ENCODE data around the gene PCNX3. TPM values are rescaled to one million over a fixed set of nuclear protein-coding genes. Genes with fewer than 3 reads are reported as not detected.

PCNX3 gene
- total RNA-seq, 1 experiment from 2014 or later, result 25.9 TPM

- no peak overlapping the region for H3K4me3 ChIP-seq (ENCODE audit: insufficient read depth, low read depth, low read length)
- no peak for DNase-seq
Observed at GRCh38 chr11:65617136-65617850, 1.7 kb downstream of the PCNX3 start.

DNA sequence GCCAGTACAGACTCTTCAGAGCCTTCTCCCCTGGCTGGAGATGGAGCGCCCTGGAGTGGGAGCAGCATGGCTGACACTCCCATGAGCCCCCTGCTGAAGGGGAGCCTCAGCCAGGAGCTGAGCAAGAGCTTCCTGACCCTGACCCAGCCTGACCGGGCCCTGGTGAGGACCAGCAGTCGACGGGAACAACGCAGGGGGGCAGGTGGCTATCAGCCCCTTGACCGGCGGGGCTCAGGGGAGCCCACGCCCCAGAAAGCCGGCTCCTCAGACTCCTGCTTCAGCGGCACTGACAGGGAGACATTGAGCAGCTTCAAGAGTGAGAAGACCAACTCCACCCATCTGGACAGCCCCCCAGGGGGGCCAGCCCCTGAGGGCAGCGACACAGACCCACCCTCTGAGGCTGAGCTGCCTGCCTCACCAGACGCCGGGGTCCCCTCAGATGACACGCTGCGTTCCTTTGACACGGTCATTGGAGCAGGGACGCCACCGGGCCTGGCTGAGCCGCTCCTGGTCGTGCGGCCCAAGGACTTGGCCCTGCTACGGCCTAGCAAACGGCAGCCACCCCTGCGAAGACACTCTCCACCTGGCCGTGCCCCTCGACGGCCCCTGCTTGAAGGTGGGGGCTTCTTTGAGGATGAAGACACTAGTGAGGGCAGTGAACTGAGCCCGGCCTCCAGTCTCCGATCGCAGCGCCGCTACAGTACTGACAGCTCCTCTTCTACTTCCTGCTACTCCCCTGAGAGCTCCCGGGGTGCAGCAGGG lies 2.6 kb downstream of the PCNX3 start:
- no peaks in the 10 kb centered on the region for H3K27me3 ChIP-seq (ENCODE audit: control insufficient read depth, insufficient read depth, low read length)
- no peak overlapping the region for H3K4me3 ChIP-seq (ENCODE audit: insufficient read depth, low read depth, low read length)
- no peak for DNase-seq
- peaks cover 20% of the 10 kb centered on the region for H3K36me3 ChIP-seq (replicated peaks; ENCODE audit: control insufficient read depth, insufficient read depth, low read length)

More at GRCh38 chr11:65617136-65617850, 1.7 kb downstream of the PCNX3 start:
- H3K27me3 ChIP-seq (ENCODE audit: control insufficient read depth, insufficient read depth, low read length), result no peaks in the 10 kb centered on the region
- peaks cover 20% of the 10 kb centered on the region for H3K36me3 ChIP-seq (replicated peaks; ENCODE audit: control insufficient read depth, insufficient read depth, low read length)

DNA sequence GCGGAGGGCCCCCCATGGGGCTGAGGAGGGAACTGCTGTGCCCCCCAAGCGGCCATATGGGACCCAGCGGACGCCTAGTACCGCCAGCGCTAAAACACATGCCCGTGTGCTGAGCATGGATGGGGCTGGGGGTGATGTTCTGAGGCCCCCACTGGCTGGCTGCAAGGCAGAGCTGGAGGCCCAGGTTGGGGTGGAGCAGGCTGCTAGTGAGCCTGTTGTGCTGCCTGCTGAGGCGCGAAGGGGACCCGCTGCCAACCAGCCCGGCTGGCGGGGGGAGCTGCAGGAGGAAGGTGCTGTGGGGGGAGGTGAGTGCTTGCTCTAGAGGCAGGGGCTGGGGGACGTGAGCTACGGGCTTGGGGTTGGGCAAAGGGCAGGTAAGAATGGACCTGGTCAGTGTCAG lies 3.2 kb downstream of the PCNX3 start:
- Histone ChIP-seq H3K4me3 (ENCODE audit: insufficient read depth, low read depth, low read length) (no peak overlapping the region), H3K36me3 (replicated peaks; ENCODE audit: control insufficient read depth, insufficient read depth, low read length) (peaks cover 20% of the 10 kb centered on the region), H3K27me3 (ENCODE audit: control insufficient read depth, insufficient read depth, low read length) (no peaks in the 10 kb centered on the region)
- no peak for DNase-seq

DNA sequence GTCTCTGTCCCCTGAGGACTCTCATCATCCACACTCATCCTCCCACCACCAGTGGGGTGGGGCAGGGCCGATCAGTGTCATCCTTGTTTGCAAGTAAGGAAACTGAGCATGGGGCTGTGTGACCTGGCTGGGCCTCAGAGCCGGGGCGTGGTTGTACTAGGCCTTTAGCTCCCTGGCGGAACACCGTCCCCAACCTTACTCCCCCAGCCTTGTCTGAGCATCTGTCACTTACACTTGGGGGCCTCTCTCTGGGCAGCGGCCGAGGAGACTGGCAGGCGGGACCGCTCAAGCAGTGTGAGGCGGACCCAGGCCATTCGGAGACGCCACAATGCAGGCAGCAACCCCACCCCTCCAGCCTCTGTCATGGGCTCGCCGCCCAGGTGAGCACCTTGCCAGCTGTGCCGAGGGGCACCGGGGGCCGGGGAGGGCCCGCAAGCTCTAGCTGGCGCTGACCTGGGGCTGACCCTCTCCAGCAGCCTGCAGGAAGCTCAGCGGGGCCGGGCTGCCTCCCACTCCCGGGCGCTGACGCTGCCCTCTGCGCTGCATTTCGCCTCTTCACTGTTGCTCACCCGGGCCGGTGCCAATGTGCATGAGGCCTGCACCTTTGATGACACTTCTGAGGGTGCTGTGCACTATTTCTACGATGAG lies 3.8 kb downstream of the PCNX3 start:
- H3K27me3 ChIP-seq (ENCODE audit: control insufficient read depth, insufficient read depth, low read length), result no peaks in the 10 kb centered on the region
- DNase-seq, result no peak
- H3K36me3 ChIP-seq (replicated peaks; ENCODE audit: control insufficient read depth, insufficient read depth, low read length), result peaks cover 22% of the 10 kb centered on the region
- H3K4me3 ChIP-seq (ENCODE audit: insufficient read depth, low read depth, low read length), result no peak overlapping the region

DNA sequence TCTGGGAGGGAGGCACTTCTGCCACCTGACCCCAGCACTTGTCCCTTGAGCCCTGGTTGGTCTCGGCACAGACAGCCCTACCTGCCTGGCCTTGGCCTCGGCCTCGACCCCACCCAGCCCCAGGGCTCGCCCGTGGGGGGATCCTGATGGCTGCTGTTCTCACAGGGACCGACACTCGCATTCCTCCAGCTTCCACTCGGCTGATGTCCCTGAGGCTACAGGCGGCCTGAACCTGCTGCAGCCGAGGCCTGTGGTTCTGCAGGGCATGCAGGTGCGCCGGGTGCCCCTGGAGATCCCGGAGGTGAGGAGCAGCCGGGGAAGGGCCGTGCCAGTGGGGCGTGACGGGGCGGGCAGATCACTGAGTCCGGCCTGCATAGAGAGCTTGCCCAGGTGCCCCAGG lies 5.1 kb downstream of the PCNX3 start:
- Histone ChIP-seq H3K36me3 (replicated peaks; ENCODE audit: control insufficient read depth, insufficient read depth, low read length) (peaks cover 26% of the 10 kb centered on the region), H3K4me3 (ENCODE audit: insufficient read depth, low read depth, low read length) (no peak overlapping the region), H3K27me3 (ENCODE audit: control insufficient read depth, insufficient read depth, low read length) (no peaks in the 10 kb centered on the region)
- no peak for DNase-seq

GRCh38 chr11:65621460-65621859 lies 5.9 kb downstream of the PCNX3 start:
- no peak overlapping the region for H3K4me3 ChIP-seq (ENCODE audit: insufficient read depth, low read depth, low read length)
- H3K27me3 ChIP-seq (ENCODE audit: control insufficient read depth, insufficient read depth, low read length), result no peaks in the 10 kb centered on the region
- H3K36me3 ChIP-seq (replicated peaks; ENCODE audit: control insufficient read depth, insufficient read depth, low read length), result peaks cover 30% of the 10 kb centered on the region
- no peak for DNase-seq

DNA sequence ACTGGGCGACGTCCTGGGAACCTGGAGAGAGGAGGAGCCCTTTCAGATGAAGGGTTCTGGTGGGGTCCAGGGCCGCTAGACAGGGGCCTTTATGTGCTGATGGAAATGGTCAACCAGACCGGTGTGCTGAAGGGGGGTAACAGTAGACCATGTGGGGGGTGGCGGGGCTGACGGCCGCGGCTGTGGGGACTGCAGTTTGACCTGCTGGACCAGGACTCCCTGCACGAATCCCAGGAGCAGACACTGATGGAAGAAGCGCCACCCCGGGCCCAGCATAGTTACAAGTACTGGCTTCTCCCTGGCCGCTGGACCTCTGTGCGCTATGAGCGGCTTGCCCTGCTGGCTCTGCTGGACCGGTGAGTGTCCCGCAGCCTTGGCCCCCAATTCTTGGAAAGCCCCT lies 6.4 kb downstream of the PCNX3 start:
- peaks cover 33% of the 10 kb centered on the region for H3K36me3 ChIP-seq (replicated peaks; ENCODE audit: control insufficient read depth, insufficient read depth, low read length)
- H3K27me3 ChIP-seq (ENCODE audit: control insufficient read depth, insufficient read depth, low read length), result no peaks in the 10 kb centered on the region
- no peak overlapping the region for H3K4me3 ChIP-seq (ENCODE audit: insufficient read depth, low read depth, low read length)
- DNase-seq, result no peak

DNA sequence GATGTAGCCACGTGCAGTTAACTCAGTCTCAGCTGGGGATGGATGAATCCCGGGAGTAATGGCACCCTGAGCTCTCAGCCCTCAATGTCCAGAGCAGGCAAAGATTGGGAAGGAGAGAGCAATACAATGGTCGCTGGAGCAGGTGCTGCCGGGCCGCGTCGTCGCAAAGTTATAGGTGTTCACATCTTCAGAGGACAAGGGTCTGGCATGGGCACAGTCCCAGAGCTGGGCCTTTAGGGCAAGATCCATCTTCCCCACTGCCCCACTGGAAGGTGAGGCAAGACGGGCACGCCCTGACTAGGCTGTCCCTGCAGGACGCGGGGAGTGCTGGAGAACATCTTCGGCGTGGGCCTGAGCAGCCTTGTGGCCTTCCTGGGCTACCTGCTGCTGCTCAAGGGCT lies 7.6 kb downstream of the PCNX3 start:
- no peak for DNase-seq
- Histone ChIP-seq H3K4me3 (ENCODE audit: insufficient read depth, low read depth, low read length) (no peak overlapping the region), H3K36me3 (replicated peaks; ENCODE audit: control insufficient read depth, insufficient read depth, low read length) (peaks cover 35% of the 10 kb centered on the region), H3K27me3 (ENCODE audit: control insufficient read depth, insufficient read depth, low read length) (no peaks in the 10 kb centered on the region)

- Histone ChIP-seq H3K4me3 (ENCODE audit: insufficient read depth, low read depth, low read length) (no peak overlapping the region), H3K36me3 (replicated peaks; ENCODE audit: control insufficient read depth, insufficient read depth, low read length) (peaks cover 36% of the 10 kb centered on the region)
- no peak for DNase-seq
Observed at GRCh38 chr11:65623852-65624616, 8.5 kb downstream of the PCNX3 start.

DNA sequence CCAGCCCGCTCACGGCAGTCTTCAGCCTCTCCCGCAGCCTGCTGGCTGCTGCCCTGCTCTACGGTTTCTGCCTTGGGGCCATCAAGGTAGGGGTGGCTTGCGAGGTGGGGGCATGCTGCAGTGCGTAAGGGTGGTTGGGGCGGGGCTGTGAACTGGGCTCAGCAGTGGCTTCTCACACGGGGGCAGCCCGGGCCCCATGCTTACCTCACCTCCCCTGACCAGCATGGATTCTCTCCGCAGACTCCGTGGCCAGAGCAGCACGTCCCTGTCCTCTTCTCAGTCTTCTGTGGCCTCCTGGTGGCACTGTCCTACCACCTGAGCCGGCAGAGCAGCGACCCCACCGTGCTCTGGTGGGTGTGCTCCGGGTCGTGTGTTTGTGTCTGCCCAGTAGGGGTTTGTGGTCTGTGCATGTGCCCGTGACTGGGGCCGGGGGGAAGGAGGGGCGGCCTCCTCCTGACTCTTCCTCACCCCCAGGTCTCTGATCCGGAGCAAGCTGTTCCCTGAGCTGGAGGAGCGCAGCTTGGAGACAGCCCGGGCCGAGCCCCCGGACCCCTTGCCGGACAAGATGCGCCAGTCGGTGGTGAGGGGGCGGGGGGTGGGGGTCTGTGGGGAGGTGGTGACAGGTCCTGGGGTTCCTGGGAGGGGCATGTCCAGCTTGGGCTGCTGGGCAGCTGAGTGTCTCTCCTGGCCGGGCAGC lies 9.5 kb downstream of the PCNX3 start:
- H3K27me3 ChIP-seq (ENCODE audit: control insufficient read depth, insufficient read depth, low read length), result no peaks in the 10 kb centered on the region
- DNase-seq, result no peak
- H3K4me3 ChIP-seq (ENCODE audit: insufficient read depth, low read depth, low read length), result no peak overlapping the region
- peaks cover 43% of the 10 kb centered on the region for H3K36me3 ChIP-seq (replicated peaks; ENCODE audit: control insufficient read depth, insufficient read depth, low read length)

More at GRCh38 chr11:65623852-65624616, 8.5 kb downstream of the PCNX3 start:
- no peaks in the 10 kb centered on the region for H3K27me3 ChIP-seq (ENCODE audit: control insufficient read depth, insufficient read depth, low read length)

DNA sequence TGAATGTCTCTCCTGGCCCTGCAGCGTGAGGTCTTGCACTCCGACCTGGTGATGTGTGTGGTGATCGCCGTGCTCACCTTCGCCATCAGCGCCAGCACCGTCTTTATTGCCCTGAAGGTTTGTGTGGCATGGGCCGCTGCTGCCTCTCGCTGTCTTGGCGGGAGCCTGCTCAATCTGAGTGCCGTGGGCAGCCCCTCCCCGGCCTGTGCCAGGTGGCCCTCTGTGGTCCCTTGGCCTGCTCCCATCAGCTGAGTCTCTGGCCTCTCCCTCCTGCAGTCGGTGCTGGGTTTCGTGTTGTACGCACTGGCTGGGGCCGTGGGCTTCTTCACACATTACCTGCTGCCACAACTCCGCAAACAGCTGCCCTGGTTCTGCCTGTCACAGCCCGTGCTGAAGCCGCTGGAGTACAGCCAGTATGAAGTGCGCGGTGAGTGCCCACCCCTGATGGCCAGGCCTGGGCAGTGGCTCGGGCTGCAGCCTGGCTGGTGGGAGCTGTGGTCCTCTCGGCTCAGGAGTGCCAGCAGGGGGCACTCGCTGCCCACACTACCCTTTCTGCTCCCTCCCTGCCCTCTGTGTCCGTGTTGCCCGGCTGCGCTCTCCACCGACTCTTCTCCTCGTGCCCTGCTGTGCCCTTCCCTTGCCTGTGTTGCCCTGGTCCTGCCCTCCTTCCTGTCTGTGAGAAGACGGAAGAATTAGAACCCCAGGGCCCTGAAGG lies 10.2 kb downstream of the PCNX3 start:
- H3K36me3 ChIP-seq (replicated peaks; ENCODE audit: control insufficient read depth, insufficient read depth, low read length), result peaks cover 45% of the 10 kb centered on the region
- H3K27me3 ChIP-seq (ENCODE audit: control insufficient read depth, insufficient read depth, low read length), result no peaks in the 10 kb centered on the region
- DNase-seq, result peak; percentile 92
- H3K4me3 ChIP-seq (ENCODE audit: insufficient read depth, low read depth, low read length), result no peak overlapping the region

DNA sequence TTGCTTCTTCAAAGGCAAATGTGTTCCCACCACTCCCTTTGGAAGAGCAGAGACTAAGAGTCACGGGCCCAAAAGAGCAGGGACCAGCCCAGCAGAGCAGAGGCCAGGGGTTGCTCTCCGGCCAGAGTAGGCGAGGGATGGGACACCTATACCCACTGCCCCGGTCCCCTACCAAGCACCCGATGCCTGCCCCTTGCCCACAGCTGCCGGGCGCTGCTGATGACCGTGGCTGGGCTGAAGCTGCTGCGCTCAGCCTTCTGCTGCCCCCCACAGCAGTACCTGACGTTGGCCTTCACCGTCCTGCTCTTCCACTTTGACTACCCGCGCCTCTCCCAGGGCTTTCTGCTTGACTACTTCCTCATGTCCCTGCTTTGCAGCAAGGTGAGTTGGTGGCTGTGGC lies 11.6 kb downstream of the PCNX3 start:
- no peak overlapping the region for H3K4me3 ChIP-seq (ENCODE audit: insufficient read depth, low read depth, low read length)
- no peaks in the 10 kb centered on the region for H3K27me3 ChIP-seq (ENCODE audit: control insufficient read depth, insufficient read depth, low read length)
- no peak for DNase-seq
- peaks cover 46% of the 10 kb centered on the region for H3K36me3 ChIP-seq (replicated peaks; ENCODE audit: control insufficient read depth, insufficient read depth, low read length)

GRCh38 chr11:65629579-65629978 lies 14.0 kb downstream of the PCNX3 start:
- Histone ChIP-seq H3K4me3 (ENCODE audit: insufficient read depth, low read depth, low read length) (no peak overlapping the region), H3K36me3 (replicated peaks; ENCODE audit: control insufficient read depth, insufficient read depth, low read length) (peaks cover 46% of the 10 kb centered on the region), H3K27me3 (ENCODE audit: control insufficient read depth, insufficient read depth, low read length) (no peaks in the 10 kb centered on the region)
- DNase-seq, result no peak
